GM15510 (cell line): ENCODE data around the gene YJEFN3.

ENCODE experiments used
- POLR2A ChIP-seq: IDR thresholded peaks from 3 replicates; pipeline ENCODE4 v1.6.1; 2011; ENCODE audit warnings: borderline replicate concordance; ENCODE audit not compliant: insufficient read length; ENCODE audit errors: extremely low read depth

YJEFN3 gene

DNA sequence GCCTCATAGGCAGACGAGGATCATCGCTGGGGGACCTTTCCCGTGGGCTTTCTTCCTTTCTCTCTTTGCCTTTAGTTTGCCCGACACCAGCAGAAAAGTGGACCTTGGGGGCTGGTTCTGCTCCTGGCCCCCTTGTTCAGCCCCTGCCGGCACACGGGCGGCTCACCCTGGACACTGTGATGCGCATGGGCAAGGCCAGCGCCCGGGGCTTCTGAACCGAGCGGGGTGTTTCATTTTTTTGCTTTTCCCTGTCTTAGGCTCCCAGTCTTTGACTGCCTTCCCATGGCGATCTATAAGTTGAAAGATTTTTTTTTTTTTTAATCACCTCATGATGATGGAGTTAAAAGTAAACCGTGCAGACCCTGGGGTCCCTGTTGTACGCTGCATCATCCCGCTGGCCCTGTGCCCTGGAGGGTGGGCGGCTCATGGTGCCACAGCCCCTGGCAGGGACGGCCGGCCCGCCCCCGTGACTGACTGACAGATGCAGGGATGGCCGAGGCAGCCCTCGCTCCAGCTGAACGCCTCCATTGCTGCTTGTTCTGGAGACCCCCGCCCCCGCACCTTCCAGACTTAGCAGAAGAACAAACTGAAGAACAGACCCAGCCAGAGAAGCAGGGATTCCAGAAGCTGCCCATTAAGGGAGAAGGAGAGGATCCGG, 22.9 kb upstream of the YJEFN3 start:
- TF ChIP-seq POLR2A, result no peak

DNA sequence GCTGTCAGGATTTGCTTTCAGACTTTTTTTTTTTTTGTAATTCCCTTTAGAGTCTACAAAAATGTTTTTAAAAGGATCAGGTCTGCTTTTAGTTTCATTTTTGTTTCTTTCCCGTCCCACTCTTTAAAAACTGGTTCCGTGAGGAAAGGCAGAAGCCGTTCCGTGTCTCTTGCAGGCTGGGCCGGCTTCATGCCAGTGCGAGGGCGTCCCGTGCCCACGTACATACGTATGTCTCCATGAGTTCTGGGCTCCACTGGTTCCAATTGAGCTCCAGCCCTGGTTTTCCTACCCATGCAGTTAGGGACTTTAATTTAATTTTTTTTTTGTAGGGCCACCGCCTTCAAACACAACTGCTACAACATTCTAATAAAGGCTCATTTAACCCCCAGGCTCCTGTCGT, 22.1 kb upstream of the YJEFN3 start:
- no peak for TF ChIP-seq POLR2A

DNA sequence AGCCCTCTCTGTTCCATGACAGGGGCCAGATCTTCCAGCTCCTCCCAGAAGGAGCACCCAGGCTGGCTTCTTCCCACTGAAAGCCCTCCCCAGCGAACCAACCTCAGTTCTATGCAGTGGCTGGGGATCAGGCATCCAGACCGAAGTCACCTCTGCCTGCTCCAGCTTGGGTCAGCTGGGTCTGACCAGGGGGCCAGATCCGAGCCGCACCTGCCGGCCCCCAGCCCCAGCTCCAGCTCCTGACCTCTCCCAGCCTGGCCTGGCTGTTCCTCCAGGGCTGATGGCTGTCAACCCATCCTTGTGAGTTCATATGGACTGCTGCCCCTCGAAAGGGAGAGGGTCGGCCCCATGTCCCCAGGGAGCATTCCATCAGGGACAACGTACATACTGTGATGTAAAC, 21.4 kb upstream of the YJEFN3 start:
- TF ChIP-seq POLR2A, result no peak

DNA sequence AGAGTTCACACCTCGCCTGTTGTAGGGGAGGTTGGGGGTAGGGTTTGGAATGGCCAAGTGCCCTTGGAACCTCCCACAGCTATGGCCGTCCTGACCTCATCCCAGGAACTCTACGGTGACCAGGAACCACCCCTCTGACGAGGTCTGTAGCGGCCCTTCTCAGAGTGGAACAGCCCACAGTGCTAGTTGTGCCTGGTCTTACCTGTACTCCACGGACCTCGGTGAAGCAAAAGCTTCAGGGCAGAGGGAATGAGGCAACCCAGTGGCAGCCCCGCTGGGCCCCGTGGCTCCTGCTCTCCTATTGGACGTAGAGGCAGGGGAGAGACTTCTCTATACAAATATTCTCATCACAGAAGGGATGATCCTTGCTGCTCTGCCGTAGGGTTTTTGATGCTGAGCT, 20.5 kb upstream of the YJEFN3 start:
- TF ChIP-seq POLR2A, result no peak

DNA sequence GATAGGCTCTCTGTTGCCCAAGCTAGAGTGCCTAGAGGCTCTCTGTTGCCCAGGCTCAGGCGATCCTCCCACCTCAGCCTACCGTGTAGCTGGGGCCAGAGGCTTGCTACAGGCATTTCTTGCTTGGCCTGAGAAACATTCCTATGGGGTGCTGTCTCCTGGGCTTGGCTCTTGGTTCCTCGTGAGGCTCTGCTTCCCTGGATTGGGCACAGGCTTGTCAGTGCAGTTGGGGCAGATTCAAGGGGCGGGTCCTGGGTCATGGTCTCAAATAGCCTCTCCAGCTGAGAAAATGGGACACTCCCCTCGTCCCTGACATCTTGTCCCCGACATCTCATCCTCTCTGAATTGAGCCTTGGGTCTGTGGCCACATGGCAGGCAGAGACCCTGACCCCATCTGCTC, 18.3 kb upstream of the YJEFN3 start:
- no peak for TF ChIP-seq POLR2A

DNA sequence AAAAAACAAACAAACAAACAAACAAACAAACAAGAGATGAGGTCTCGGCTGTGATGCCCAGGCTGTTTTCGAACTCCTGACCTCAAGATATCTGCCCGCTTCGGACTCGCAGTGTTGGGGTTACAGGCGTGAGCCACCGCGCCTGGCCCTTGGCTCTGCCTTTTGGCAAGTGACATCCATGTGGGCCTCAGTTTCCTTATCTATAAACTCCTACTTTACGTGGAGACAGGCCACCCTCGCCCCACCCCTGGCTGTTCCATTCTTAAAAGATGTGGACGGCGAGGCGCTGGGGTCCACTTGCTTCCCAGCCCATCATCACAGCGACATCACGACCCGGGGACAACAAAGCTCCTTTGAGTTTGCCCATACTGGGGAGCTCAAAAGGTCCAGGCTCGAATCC, 15.0 kb upstream of the YJEFN3 start:
- no peak for TF ChIP-seq POLR2A

DNA sequence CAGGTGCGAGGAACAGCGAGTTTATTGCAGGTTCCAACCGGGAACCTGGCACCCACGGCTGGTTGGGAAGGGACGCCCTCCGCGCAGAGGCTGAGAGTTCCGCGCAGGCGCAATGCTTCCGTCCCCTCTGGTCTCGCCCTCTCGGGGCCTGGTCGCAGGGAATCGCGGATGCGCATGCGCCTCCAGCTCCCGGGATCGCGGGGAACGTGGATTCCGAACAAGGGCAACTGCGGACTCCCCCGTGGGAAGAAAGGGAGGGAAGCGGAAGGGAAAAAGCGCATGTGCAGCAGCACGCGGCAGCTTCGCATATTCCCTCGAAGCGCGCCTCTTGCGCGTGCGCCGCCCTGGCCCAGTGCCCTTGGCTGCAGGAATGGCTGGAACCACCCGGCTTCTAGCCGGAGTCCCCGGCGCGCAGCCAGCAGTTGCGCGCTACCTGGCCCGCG, 14.5 kb upstream of the YJEFN3 start:
- no peak for TF ChIP-seq POLR2A

DNA sequence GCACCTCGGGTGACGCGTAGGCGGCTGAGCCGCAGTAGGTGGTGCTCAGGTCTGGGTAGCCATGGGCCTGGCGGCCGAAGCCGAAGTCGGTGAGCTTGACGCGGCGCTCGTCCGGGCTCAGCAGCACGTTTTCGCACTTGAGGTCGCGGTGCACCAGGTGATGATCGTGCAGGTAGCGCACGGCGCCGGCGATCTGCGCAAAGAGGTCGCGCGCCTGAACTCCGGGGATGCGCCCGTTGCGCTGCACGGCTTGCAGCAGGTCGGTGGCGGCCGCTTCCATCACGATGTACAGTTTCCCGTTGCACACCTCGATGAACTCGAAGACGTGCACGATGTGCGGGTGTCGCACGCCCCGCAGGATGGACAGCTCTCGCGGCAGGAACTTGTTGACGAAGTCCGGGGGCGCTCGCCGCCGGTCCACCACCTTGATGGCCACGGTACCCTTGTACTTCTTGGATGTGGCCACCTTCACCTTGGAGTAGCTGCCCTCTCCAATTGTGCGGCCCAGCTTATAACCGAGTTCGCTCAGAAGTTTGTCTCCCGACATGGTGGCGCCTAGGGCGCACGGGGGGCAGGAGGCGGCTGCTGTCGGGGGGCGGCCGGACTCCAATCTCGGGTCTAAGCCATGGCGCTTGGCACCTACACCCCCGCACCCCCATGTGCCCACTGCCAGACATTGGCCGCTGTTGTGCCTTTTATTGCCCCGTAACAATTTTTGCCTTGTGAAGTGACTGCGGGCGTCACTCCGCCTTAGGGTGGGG, 13.7 kb upstream of the YJEFN3 start, which contains the start of gene TSSK6:
TSSK6 (minus strand) TSS at position 668 of the 761 bp plus-strand sequence; CDS start at position 547, 121 bp downstream.
- TF ChIP-seq POLR2A, result no peak

DNA sequence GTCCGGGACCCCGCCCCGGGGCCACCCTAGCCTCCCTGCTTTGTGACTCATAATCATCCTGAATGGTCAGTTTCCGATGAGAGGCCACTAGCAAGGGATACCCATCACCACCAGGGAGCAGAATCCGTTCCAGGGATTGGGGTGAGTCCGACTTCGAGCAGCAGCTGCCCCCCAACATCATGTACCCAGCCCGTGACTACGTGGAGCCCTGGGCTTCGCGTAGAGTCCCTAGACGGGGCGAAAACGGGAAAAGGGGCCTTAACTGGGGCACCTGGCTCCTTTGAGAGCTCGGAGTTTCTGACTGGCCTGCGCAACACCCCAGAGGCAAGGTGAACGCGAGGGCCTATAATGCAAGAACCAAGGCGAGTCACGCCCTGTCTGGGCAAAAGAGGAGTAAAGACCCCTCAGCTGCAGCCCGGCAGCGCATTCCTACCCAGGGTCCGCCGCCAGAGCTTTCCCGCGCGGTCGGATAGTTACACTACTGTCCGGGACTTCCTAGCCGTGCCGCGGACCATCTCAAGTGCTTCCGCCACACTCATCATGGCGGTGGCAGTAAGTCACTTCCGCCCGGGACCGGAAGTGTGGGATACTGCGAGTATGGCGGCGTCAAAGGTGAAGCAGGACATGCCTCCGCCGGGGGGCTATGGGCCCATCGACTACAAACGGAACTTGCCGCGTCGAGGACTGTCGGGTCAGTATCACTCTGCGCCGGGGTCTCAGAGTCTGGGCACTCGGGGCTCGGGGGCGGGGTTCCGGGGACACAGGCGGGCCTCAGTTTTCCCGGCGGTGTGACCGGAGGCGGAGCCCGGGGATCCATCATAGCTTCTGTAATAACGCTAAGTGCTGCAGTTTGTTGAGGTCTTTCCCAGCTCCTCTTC, 12.8 kb upstream of the YJEFN3 start, which contains the start of gene NDUFA13:
NDUFA13 (plus strand) TSS at position 584 of the 878 bp plus-strand sequence; CDS start at position 598, 14 bp downstream.
- peak; percentile 87 for TF ChIP-seq POLR2A

DNA sequence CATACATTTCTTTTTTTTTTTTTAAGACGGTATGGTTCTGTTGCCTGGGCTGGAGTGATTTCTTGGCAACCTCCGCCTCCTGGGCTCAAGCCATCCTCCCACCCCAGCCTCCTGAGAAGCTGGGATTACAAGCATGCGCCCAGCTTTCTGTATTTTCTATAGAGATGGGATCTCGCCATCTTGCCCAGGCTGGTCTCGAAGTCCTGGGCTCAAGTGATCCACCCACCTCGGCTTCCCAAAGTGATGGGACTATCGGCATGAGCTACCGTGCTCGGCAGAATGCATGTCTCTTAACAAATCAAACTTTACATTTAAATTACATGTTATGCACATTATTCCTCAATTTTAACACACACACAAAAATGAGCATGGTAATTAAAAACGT, 11.5 kb upstream of the YJEFN3 start:
- TF ChIP-seq POLR2A, result no peak

DNA sequence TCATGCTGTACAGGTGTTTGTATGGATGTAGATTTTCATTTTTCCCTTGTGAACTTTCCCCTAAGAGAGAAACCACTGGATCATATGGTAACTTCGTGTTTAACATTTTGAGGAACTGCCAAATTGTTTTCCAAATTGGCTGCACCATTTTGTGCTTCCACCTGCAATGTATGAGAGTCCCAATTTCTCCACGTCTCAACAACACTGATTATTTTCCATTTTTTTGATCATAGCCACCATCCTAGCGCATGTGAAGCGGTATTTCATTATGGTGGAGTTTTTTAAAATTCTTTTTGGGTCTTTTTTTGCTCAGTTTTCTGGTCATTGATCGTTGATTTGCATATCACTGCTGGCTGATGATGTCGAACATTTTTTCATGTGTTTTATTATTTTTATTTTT, 7.7 kb upstream of the YJEFN3 start:
- TF ChIP-seq POLR2A, result no peak

DNA sequence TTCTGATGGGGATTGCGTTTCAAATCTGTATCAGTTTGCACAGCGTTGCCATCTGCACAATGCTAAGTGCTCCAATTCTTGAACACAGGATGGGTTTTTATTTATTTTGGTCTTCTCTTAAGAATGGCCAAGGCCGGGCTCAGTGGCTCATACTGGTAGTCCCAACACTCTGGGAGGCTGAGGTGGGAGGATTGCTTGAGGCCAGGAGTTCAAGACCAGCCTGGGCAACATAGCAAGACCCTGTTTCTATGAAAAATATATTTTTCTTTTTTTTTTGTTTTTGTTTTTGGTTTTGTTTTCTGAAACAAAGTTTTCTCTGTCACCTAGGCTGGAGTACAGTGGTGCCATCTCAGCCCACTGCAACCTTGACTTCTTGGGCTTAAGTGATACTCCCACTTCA, 5.5 kb upstream of the YJEFN3 start:
- no peak for TF ChIP-seq POLR2A

DNA sequence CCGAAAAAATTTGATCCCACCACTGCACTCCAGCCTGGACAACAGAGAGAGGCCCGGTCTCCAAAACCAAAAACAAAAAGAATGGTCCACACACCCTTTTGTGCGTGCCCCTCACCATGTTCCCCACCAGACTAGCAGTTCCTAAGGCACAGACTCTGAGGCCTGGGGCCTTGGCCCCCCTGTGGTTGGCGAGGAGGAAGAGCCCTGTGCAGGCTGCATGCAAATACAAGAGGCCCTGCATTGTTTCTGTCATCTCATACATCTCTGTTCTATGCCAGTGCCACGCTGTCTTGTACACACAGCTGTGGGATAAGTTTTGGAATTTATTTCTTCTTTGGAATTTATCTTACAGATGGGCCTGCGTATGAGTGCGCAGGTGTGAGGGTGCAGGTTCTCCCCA, 4.7 kb upstream of the YJEFN3 start:
- no peak for TF ChIP-seq POLR2A

DNA sequence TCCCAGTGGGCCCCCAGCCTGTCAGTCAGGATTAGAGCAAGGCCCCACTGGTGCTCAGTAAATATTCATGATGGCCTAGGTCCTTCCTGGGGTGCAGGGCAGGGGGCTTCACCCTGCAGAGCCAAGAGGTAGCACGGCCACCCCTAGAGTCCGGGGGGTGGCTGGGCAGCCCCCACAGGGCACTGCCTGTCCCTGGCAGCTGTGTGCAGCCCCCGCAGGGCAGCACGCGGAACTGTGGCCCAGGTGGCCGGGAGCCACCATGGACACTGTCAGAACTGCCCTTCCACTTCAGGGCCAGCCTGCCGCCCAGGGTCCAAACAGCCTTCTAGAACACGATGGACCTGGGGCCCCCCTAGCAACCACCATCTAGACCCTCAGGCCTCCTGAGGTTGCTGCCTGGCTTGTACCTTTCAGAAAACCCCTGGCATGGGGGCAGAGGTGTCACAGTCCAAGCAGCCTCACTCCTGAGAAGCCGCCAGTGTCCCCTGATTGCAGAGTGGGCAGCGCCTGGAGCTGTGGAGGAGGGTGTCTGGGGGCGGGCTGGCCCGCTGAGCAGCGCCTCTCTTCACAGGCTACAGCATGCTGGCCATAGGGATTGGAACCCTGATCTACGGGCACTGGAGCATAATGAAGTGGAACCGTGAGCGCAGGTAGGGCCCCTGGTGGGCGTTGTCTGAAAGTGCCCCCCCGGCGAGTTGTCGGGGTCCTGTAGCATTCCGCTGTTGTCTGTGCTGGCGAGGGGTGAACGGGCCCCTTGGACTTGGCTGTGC, 2.9 kb upstream of the YJEFN3 start:
- no peak for TF ChIP-seq POLR2A
